PC-3 (cell line): ENCODE results near the gene DRD5. TPM values are rescaled to one million over a fixed set of nuclear protein-coding genes. Genes with fewer than 3 reads are reported as not detected.

Experiments
- ATAC-seq: fragments of 200-7000 bp; cut with Tn5 transposase; 2 replicates; pipeline ENCODE4 v1.9.1; 2020; ENCODE audit warnings: mild to moderate bottlenecking, moderate library complexity
- BruUV-seq: library from RNA; stranded (reverse); fragments of 400-500 nt; replicated peaks from 2 replicates; lab custom pipeline; 2021; lab: Mats Ljungman, UMichigan
- CTCF ChIA-PET: fragments of 300-600 bp; sonication (Branson Sonifier 250); formaldehyde crosslinking; loops from one replicate; lab custom pipeline; 2022; ENCODE audit warnings: antibody characterized with exemption; lab: Charles Lee
- POLR2A ChIA-PET: fragments of 300-600 bp; sonication (Branson Sonifier 250); formaldehyde crosslinking; loops from one replicate; lab custom pipeline; 2022; ENCODE audit warnings: antibody characterized with exemption; ENCODE audit not compliant: unreplicated experiment; lab: Charles Lee
- DNase-seq: peaks from one replicate; pipeline ENCODE4 v3.0.0-alpha.2; 2015
- H2AFZ ChIP-seq: fragments of 300-600 bp; sonication (generic); 2 replicates; pipeline ENCODE4 v1.6.0; 2016; ENCODE audit warnings: antibody characterized with exemption, low read length
- H3F3A ChIP-seq: fragments of 300-600 bp; sonication (generic); one replicate; pipeline ENCODE4 v1.6.0; 2017; ENCODE audit warnings: antibody characterized with exemption, low read length, control low read depth, mild to moderate bottlenecking; ENCODE audit not compliant: unreplicated experiment
- H3K27ac ChIP-seq: fragments of 300-600 bp; sonication (generic); 2 replicates; pipeline ENCODE4 v1.5.1; 2016; ENCODE audit warnings: mild to moderate bottlenecking, low read length
- H3K27me3 ChIP-seq: fragments of 300-600 bp; sonication (generic); 2 replicates; pipeline ENCODE4 v1.6.1; 2016; ENCODE audit warnings: low read length, mixed read lengths
- H3K36me3 ChIP-seq: fragments of 300-600 bp; sonication (generic); 2 replicates; pipeline ENCODE4 v1.6.1; 2016; ENCODE audit warnings: low read depth, mixed run types, low read length, mixed read lengths
- H3K4me1 ChIP-seq: fragments of 300-600 bp; sonication (generic); 2 replicates; pipeline ENCODE4 v1.5.1; 2016; ENCODE audit warnings: low read length; ENCODE audit not compliant: insufficient read depth
- H3K4me2 ChIP-seq: fragments of 300-600 bp; sonication (generic); 2 replicates; pipeline ENCODE4 v1.6.0; 2016; ENCODE audit warnings: low read length
- H3K4me3 ChIP-seq: fragments of 300-600 bp; sonication (generic); 2 replicates; pipeline ENCODE4 v1.5.1; 2016; ENCODE audit warnings: mild to moderate bottlenecking, low read length, mixed read lengths
- H3K79me2 ChIP-seq: fragments of 300-600 bp; sonication (generic); 2 replicates; pipeline ENCODE4 v1.6.1; 2017; ENCODE audit warnings: low read length, mixed read lengths
- H3K9ac ChIP-seq: fragments of 300-600 bp; sonication (generic); 2 replicates; pipeline ENCODE4 v1.6.0; 2016; ENCODE audit warnings: mild to moderate bottlenecking, low read length
- H3K9me2 ChIP-seq: fragments of 300-600 bp; sonication (generic); replicated peaks from 2 replicates; pipeline ENCODE4 v1.6.1; 2016; ENCODE audit warnings: mixed run types, low read length, mixed read lengths
- H3K9me3 ChIP-seq: fragments of 300-600 bp; sonication (generic); 2 replicates; pipeline ENCODE4 v1.6.1; 2016; ENCODE audit warnings: low read length, mixed read lengths
- H4K20me1 ChIP-seq: fragments of 300-600 bp; sonication (generic); 2 replicates; pipeline ENCODE4 v1.6.1; 2016; ENCODE audit warnings: low read length, mixed read lengths
- EZH2 ChIP-seq: fragments of 300-600 bp; sonication (generic); IDR thresholded peaks from one replicate; pipeline ENCODE4 v1.6.1; 2017; ENCODE audit warnings: antibody characterized with exemption, mild to moderate bottlenecking, low read length; ENCODE audit not compliant: unreplicated experiment
- EZH2phosphoT487 ChIP-seq: fragments of 300-600 bp; sonication (generic); IDR thresholded peaks from 2 replicates; pipeline ENCODE4 v1.6.1; 2018; ENCODE audit warnings: mild to moderate bottlenecking, antibody characterized with exemption, low read length, borderline replicate concordance
- intact Hi-C: fragments of 100-400 bp; cut with micrococcal nuclease; formaldehyde crosslinking; loops from 2 replicates; pipeline ENCODE4 v1.9.0; 2023
- total RNA-seq: library from RNA; depleted of rRNA; stranded (reverse); fragments of >200 nt; gene quantifications from 2 replicates; pipeline ENCODE4 v1.2.3, GENCODE V29; 2014
- TF ChIP-seq, protein P1 (sequence below): fragments of 300-600 bp; sonication (generic); conservative IDR thresholded peaks from 2 replicates; pipeline ENCODE4 v1.5.1; 2017; ENCODE audit warnings: antibody characterized with exemption, low read depth, mild to moderate bottlenecking, low read length

The DRD5 gene
- total RNA-seq, 1 experiment from 2014 or later: not detected

DNA sequence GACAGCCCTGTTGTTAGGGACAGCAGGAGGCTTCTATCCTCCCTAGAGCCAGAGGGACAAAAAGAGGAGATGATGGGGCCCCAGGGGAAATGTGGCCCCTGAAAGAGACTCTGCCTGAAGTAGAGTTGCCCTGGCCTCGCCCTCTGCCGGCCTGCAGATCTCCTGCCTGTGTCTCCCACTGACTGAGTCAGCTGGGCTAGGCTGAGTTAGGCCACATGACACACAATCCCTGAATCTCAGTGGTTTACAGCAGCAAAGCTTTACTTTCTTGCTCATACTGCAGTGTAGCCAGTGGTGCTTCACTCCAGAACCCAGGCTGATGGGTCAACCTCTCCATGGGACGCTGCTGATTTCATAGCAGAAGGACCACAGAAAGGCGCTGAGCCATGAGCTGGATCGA is 23.5 kb downstream of the DRD5 start:
- Histone ChIP-seq H3K9ac (no peak overlapping the region), H3K27me3 (no peaks in the 10 kb centered on the region), H3K4me1 (no peaks in the 10 kb centered on the region), H4K20me1 (no peaks in the 10 kb centered on the region), H3K9me3 (no peaks in the 10 kb centered on the region), H3F3A (no peaks in the 10 kb centered on the region), H3K4me2 (no peak overlapping the region), H3K4me3 (no peak overlapping the region), H3K27ac (no peak overlapping the region), H3K79me2 (no peaks in the 10 kb centered on the region), H3K9me2 (no peaks in the 10 kb centered on the region), H3K36me3 (no peaks in the 10 kb centered on the region), H2AFZ (no peak overlapping the region)
- ATAC-seq (no peak), DNase-seq (no peak)
- CTCF ChIA-PET: no interaction called here
- POLR2A ChIA-PET: no interaction called here
- TF ChIP-seq, protein P1, sequence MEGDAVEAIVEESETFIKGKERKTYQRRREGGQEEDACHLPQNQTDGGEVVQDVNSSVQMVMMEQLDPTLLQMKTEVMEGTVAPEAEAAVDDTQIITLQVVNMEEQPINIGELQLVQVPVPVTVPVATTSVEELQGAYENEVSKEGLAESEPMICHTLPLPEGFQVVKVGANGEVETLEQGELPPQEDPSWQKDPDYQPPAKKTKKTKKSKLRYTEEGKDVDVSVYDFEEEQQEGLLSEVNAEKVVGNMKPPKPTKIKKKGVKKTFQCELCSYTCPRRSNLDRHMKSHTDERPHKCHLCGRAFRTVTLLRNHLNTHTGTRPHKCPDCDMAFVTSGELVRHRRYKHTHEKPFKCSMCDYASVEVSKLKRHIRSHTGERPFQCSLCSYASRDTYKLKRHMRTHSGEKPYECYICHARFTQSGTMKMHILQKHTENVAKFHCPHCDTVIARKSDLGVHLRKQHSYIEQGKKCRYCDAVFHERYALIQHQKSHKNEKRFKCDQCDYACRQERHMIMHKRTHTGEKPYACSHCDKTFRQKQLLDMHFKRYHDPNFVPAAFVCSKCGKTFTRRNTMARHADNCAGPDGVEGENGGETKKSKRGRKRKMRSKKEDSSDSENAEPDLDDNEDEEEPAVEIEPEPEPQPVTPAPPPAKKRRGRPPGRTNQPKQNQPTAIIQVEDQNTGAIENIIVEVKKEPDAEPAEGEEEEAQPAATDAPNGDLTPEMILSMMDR: no peak
- no peak for TF ChIP-seq EZH2phosphoT487
- no peak for TF ChIP-seq EZH2
- BruUV-seq: no TSS peak
- intact Hi-C loops: no loop called here

DNA sequence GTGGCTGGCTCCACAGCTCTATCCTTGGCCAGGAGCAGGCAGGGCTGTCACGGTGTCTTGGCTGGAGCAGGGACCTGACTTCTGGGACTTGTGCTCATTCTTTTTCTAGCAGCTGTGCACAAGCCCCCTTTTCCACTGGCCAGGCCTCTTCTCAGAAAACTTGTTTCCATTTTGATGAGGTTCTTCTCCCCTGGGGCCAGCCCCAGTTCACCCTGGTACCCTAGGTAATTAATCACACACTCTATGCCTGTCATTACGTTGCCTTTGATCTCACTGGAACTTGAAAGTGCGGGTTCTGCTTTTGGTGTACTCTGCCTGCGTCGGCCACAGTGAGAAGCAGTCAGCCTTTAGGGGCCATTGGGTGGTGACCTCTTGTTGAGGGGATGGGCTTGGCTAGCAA is 26.6 kb downstream of the DRD5 start:
- H3F3A ChIP-seq: no peaks in the 10 kb centered on the region
- BruUV-seq: no TSS peak
- no peaks in the 10 kb centered on the region for H4K20me1 ChIP-seq
- H3K4me3 ChIP-seq: no peak overlapping the region
- TF ChIP-seq, protein P1: no peak
- H3K9me2 ChIP-seq: no peaks in the 10 kb centered on the region
- no peak overlapping the region for H3K9ac ChIP-seq
- H3K4me1 ChIP-seq: no peaks in the 10 kb centered on the region
- H2AFZ ChIP-seq: no peak overlapping the region
- no peak for ATAC-seq
- H3K36me3 ChIP-seq: no peaks in the 10 kb centered on the region
- DNase-seq: no peak
- no peaks in the 10 kb centered on the region for H3K9me3 ChIP-seq
- ChIA-PET POLR2A (no interaction called here), CTCF (no interaction called here)
- intact Hi-C loops: no loop called here
- no peak overlapping the region for H3K27ac ChIP-seq
- H3K27me3 ChIP-seq: no peaks in the 10 kb centered on the region
- no peak overlapping the region for H3K4me2 ChIP-seq
- H3K79me2 ChIP-seq: no peaks in the 10 kb centered on the region

DNA sequence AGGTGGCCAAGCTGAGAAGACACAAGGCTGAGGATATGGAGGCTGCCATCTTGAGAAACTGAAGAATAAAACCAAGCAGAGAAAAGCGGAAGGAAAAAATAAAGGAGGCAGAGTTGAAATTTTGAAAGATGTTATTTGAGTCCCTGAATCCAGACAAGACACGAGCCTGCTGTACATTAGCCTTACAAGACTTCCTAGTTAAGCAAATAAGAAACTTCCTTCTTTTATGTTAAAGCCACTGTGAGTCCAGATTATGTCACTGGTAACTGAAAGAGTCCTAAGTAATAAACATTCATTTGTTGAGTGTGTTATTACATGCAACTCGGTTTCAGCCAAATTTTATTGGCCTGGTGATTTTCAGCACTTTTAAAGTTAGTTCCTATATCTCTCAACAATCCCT is 30.4 kb downstream of the DRD5 start:
- Histone ChIP-seq H3K4me3 (no peak overlapping the region), H3K9me3 (no peaks in the 10 kb centered on the region), H3K9ac (no peak overlapping the region), H3F3A (no peaks in the 10 kb centered on the region), H2AFZ (no peak overlapping the region), H3K9me2 (no peaks in the 10 kb centered on the region), H3K27me3 (no peaks in the 10 kb centered on the region), H3K4me2 (no peak overlapping the region), H3K36me3 (no peaks in the 10 kb centered on the region), H3K27ac (no peak overlapping the region), H4K20me1 (no peaks in the 10 kb centered on the region), H3K4me1 (no peaks in the 10 kb centered on the region), H3K79me2 (no peaks in the 10 kb centered on the region)
- intact Hi-C loops: no loop called here
- ChIA-PET CTCF (no interaction called here), POLR2A (no interaction called here)
- DNase-seq (no peak), ATAC-seq (no peak)
- no TSS peak for BruUV-seq
- TF ChIP-seq EZH2phosphoT487: no peak
- no peak for TF ChIP-seq EZH2
- TF ChIP-seq, protein P1: no peak
